ENCODE results near the gene ARFRP1.
"Not testable (repeated sequence)": the region's sequence is repeated elsewhere in the genome, so short reads cannot be mapped to it uniquely, and the experiment has no call there.

Gene ARFRP1

GRCh38 chr20:63675681-63676368 lies 32.0 kb downstream of the ARFRP1 start:
- DNase-seq (ENCODE audit: low spot score): no peak

DNA sequence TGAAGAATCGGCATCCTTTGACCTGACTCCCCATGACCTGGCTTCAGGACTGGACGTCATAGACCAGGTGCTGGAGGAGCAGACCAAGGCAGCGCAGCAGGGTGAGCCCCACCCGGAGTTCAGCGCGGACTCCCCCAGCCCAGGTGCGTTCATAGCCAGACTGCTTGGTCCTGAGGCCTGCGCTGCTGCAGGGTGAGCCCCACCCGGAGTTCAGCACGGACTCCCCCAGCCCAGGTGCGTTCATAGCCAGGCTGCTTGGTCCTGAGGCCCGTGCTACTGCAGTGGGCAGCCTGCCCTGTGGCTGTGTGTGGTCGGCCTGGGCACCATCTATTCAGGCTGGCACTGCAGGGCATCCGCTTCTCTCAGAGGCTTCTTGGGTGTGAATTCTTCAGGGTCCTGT lies 33.8 kb downstream of the ARFRP1 start:
- no peak for DNase-seq (ENCODE audit: low spot score)

DNA sequence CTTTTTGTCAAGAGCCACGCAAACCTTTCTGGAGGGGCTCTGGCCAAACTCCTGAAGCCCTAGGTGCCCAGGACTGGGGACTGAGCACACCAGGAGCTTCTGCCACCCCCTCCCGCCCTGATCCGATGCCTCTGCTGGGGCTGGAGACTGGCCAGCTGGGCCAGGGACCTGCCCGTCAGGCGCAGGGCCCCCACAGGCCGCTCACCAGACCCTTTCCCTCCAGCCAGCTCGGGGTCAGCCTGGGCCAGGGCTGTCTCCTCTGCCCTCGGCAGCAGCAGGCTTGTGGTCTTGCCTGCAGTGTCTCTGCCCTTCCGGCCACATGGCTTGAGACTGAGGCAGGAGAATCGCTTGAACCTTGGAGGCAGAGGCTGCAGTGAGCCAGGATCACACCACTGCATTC lies 35.1 kb downstream of the ARFRP1 start:
- no peak for DNase-seq (ENCODE audit: low spot score)

DNA sequence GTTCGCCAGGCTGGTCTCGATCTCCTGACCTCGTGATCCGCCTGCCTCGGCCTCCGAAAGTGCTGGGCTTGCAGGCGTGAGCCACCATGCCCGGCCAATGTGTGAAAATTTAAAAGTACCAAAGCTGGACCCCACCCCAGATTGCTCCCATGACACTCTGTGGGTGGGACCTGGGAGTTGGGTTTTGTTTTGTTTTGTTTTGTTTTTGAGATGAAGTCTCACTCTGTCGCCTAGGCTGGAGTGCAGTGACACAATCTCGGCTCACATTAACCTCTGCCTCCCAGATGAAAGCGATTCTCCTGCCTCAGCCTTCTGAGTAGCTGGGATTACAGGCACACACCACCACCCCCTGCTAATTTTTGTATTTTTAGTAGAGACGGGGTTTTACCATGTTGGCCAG lies 36.1 kb downstream of the ARFRP1 start:
- DNase-seq (ENCODE audit: low spot score): not testable (repeated sequence)

GRCh38 chr20:63668351-63668750 lies 39.4 kb downstream of the ARFRP1 start:
- no peak for DNase-seq (ENCODE audit: low spot score)

DNA sequence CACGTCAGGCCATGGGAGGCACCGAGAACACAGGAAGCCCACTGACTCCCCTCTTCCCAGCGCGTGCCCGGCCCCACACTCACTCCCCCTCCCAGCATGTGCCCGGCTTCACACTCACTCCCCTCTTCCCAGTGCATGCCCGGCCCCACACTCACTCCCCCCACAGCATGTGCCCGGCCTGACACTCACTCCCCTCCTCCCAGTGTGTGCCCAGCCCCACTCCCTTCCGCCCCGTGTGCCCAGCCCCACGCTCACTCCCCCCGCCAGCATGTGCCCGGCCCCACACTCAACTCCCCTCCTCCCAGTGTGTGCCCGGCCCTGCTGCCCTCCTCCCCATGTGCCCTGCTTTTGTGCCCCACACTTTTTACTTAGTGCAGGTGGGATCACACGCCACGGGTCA lies 39.9 kb downstream of the ARFRP1 start:
- no peak for DNase-seq (ENCODE audit: low spot score)

DNA sequence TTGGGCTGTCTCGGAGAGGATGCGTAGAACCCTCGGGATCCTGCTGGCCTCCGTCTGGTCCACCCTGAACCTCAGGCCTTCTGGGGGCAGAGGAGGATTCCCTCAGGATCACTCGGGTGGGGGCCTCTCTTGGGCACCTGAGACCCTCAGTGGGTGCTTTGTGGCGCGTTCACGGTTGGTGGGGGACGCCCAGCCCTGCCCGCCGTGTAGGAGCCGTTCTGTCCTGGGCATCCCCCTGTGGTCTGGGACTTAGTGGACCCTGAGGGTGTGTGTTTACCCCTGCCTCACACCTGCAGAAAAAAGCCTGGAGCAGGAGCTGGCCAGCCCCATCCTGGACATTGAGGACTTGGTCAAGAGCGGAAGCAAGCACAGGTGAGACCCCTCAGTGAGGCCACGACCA lies 42.1 kb downstream of the ARFRP1 start:
- DNase-seq (ENCODE audit: low spot score): no peak

GRCh38 chr20:63664861-63665594 lies 42.7 kb downstream of the ARFRP1 start:
- no peak for DNase-seq (ENCODE audit: low spot score)

GRCh38 chr20:63664143-63664851 lies 43.5 kb downstream of the ARFRP1 start:
- DNase-seq (ENCODE audit: low spot score): no peak

DNA sequence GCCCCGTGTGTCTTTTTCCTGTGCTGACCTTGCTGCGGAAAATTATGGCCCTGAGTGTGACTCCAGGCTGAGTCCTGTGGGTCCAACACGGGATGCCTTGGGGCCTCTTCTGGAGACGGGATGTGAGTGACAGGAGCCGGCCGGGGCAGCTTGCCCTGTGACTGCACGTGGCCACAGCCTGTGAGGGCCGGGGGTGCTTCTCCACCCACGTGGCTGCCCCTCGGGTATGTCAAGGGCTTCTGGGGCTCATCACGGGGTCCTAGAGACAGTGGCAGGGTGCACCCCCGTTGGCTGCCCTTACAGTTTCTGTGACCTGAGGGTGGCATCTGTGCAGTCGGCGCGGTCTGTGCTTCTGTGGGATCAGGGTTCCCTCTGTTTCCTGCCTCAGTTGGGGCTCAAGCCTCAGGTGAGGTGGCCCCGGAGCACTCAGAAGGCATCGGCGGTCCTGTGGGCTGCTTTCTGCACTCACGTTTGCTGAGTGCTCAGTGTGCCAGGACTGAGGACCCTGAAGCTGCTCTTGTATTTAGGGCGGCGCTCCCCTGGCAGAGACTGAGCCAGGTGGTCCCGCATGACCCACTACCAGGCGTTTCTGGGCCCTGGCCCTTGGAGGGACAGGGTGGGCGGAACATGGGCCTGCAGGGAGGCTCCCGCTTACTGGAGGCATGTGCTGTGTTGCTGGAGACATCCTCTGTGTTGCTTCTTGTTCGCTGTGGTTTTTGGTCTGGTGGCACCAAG lies 44.3 kb downstream of the ARFRP1 start:
- DNase-seq (ENCODE audit: low spot score): no peak

DNA sequence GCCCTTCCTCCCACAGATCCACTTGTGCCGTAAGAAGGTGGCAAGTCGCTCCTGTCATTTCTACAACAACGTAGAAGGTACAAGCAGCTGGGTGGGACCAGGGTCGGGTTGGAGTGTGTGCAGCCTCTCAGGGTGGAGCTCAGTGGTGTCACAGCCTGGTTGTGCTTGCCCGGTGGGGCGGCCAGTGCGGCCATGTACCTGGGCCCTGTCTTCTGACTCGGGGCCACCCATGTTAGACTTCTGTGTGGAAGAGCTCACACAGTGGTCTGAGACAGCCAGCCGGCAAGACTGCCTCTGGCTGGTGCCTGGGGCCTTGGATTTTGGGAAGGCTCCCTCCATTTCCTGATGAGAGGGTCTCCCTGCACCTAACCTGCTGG lies 45.0 kb downstream of the ARFRP1 start:
- no peak for DNase-seq (ENCODE audit: low spot score)

GRCh38 chr20:63661959-63662812 lies 45.6 kb downstream of the ARFRP1 start:
- DNase-seq (ENCODE audit: low spot score): no peak

DNA sequence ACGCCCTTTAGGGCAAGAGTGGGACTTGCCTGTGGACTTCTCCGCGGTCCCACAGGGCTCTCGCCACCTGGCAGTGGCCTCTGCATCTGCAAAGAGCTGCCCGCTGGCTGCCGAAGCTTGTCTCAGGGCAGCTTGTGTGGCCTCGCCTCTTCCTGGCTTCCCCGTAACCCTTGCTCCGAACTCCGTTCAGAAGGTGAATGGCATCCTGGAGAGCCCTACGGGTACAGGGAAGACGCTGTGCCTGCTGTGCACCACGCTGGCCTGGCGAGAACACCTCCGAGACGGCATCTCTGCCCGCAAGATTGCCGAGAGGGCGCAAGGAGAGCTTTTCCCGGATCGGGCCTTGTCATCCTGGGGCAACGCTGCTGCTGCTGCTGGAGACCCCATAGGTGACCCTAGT lies 46.7 kb downstream of the ARFRP1 start:
- no peak for DNase-seq (ENCODE audit: low spot score)

GRCh38 chr20:63660622-63661021 lies 47.2 kb downstream of the ARFRP1 start:
- DNase-seq (ENCODE audit: low spot score): no peak

DNA sequence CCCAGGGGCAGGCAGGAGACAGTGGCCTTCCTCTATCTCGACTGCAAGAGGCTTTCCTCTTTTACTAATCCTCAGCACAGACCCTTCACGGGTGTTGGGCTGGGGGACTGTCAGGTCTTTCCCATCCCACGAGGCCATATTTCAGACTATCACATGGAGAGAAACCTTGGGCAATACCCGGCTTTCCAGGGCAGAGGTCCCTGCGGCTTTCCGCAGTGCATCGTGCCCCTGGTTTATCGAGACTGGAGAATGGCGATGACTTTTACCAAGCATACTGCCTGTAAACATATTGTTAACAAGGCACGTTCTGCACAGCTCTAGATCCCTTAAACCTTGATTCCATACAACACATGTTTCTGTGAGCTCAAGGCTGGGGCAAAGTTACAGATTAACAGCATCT lies 47.6 kb downstream of the ARFRP1 start:
- not testable (repeated sequence) for DNase-seq (ENCODE audit: low spot score)

- DNase-seq (ENCODE audit: low spot score): no peak
Observed at GRCh38 chr20:63659370-63659769, 48.4 kb downstream of the ARFRP1 start.

- DNase-seq (ENCODE audit: low spot score): no peak
Observed at GRCh38 chr20:63658749-63659187, 49.0 kb downstream of the ARFRP1 start.

DNA sequence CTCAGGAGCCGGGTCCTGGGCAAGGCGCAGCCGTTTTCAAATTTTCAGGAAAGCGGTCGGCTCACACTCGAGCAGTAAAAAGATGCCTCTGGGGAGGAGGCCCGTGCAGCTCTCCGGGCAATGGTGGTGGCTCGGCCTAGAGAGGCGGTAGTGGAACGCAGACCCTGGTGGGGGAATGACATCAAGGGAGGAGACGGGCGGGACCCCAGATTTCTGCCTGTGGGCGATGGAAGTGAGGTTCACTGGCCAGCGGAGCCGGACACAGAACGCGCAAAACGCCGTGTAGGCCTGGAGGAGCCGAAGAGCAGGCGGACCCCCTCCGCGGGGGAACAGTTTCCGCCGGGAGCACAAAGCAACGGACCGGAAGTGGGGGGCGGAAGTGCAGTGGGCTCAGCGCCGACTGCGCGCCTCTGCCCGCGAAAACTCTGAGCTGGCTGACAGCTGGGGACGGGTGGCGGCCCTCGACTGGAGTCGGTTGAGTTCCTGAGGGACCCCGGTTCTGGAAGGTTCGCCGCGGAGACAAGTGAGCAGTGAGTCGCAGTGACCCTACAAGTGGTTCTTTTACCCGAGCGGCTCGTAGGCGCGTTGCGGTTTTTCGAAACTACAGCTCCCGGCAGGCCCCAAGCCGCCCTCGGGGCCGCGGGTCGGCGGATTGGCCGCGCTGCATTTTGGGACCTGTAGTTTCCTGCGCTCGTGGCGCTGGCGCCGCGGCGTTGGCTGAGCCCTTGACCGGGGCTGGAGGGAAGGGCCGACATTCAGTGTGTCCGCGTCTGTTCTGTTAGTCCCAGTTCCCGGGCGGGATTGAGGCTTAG lies 49.6 kb downstream of the ARFRP1 start, which contains the start of gene RTEL1:
Gene RTEL1, plus strand, starts transcription at position 376 of the 812 bp plus-strand sequence. CDS start 1,091 bp downstream, outside the sequence.
- DNase-seq (ENCODE audit: low spot score): peak; percentile 89

DNA sequence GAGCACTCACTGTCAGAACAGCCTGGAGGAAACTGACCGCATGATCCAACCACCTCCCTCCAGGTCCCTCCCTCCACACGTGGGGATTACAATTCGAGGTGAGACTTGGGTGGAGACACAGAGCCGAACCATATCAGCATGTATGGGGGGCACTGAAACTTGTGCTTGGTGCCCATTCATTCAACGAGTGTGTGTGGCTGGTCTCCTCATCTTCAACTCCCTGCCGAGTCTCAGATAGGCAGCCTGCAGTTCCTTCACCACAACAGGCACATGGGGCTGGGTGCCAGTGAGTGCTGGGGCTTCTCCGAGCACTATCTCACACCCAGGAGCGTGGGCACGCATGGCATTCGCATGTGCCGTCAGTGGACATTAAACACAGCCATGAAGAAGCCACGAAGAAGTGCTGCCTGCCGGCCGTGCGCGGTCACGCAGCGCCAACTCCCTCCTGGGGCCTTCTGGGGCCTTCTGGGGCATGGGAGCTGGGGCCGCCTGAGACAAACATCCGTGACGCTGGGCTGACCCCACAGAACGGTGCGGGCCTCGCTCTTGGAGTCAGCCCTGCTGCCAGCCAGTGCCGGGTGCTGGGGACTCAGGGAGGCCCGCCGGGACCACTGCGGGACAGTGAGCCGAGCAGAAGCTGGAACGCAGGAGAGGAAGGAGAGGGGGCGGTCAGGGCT lies 50.4 kb downstream of the ARFRP1 start:
- DNase-seq (ENCODE audit: low spot score): no peak

- no peak for DNase-seq (ENCODE audit: low spot score)
Observed at GRCh38 chr20:63656451-63656850, 51.3 kb downstream of the ARFRP1 start.
